Dedifferentiated amniotic fluid mesenchymal stem cell (primary cell): ENCODE results near the gene ACRBP.
"Not testable (repeated sequence)": the region's sequence is repeated elsewhere in the genome, so short reads cannot be mapped to it uniquely, and the experiment has no call there.

Experiments
- DNase-seq: peaks from one replicate; pipeline ENCODE4 v3.0.0-alpha.2; 2016; ENCODE audit errors: extremely low spot score

ACRBP gene

GRCh38 chr12:6614513-6615172 lies 32.6 kb downstream of the ACRBP start:
- no peak for DNase-seq

DNA sequence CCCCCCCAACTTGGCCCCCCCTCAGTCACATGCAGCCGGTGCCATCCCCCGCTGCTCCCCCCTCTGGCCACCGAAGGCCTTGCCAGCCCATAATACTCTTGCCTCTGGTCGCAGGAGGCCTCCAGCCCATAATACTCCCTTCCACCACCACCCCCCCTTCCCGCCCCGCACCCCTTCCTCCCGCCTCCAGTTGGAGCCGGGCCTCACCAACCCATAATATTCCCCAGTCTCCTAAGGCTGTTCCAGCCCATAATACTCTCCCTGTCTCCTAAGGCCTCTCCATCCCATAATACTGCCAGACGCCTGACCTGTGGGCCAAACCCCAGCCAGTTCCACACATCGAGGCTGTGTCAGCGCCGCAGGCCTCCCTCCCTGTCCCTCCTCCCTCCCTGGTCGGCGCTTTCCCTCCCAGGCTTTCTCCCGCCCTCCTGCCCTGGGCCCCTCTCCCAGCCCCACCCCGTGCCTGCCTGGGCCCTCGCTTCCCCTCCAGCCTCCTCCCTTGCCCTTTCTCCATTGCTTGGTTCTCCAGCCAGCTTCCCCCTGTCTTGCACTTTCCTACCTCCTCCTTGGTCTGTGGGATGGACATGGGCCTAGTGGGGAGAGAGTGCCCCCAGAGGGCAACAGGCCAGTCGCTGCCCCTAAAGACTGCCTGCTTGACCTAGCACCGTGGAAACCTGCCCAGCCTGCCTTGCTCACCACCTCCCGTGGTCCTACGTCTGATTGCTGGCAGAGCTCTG lies 33.3 kb downstream of the ACRBP start:
- DNase-seq, result peak; percentile 94

DNA sequence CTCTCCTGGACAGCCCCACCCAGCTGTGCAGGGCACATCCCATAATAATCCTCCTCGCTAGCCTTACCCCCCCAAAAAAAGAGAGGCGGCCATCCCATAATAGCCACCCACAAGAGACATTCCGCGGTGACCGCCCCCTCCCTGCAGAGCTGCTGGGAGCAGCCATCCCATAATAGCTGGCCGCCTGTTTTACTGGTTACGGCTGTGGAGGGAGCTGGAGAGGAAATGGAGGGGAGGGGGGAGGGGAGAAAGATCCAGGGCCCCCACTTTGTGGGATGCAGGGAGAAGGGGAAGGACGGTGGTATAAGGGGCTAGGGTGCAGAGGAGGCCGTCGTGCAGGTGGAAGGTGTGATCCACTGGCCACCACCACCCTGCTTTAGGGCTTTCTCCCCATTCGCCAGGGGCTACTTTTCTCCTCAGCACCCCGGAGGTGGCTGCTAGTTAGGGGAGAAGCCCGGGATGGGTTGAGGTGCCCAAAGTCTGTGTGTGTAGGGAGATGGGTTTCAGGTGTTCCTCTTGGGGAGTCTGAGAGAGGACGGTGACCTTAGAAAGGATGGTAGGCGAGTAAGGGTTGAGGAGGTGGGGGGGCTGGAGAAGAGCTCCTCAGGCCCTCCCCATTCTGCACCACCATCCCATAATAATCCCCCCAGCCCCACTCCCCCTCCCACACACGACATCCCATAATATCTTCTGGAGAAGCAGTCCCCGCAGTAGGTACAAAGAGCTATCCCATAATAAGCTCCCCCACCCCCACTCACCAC lies 34.0 kb downstream of the ACRBP start:
- no peak for DNase-seq

GRCh38 chr12:6612652-6613014 lies 34.6 kb downstream of the ACRBP start:
- no peak for DNase-seq

DNA sequence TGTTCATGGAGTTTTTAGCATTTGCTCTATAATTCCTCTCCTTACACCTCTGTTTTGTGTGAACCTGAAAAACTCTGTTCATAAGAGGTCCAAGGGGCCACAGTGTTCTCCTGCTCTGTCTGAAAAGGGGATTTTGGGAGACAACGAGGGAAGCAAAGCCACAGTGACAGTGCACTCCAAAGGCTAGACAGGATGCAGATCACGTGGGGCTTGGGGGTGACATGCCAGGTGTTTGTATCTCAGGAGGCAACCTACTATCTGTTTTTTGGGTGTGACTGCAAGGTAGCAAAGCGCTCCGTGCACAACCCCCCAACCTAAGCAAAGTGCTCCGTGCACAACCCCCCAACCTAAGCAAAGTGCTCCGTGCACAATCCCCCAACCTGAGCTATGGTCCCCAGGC lies 35.0 kb downstream of the ACRBP start:
- DNase-seq, result no peak

GRCh38 chr12:6608592-6609281 lies 38.5 kb downstream of the ACRBP start:
- no peak for DNase-seq

DNA sequence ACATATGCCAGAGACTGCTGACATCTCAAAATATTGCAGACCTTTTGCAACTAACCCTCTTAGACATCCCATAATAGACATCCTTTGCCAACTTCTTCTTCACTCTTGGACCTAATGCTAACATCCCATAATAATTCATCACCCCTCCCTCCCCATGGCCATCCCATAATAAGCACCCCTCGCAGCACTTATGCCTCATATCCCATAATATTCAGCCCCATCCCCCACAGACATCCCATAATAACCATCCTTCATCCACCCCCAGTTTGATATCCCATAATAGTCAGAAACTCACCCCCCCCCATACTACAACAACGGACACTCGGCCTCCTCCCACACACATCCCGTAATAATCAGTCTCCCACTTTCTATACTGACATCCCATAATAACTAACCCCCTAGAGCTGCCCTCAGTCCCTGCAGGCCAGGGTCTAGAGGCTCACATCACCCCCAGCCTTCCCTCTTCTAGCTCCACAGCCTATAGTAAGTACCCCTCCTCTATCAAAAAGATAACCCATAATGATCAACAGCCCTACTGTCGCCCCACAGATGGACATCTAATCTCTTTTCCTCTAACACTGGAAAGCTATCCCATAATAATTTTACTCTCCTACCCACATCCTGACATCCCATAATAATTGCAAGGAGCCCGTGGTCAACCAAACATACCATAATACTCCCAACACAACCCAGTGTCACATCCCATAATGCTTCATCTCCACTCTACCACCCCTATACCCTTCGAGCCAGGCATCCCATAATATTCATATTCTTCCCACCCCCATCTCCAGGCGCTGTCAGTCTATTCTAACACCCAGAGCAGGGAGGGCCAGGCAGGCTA lies 39.3 kb downstream of the ACRBP start:
- DNase-seq, result peak; percentile 25

DNA sequence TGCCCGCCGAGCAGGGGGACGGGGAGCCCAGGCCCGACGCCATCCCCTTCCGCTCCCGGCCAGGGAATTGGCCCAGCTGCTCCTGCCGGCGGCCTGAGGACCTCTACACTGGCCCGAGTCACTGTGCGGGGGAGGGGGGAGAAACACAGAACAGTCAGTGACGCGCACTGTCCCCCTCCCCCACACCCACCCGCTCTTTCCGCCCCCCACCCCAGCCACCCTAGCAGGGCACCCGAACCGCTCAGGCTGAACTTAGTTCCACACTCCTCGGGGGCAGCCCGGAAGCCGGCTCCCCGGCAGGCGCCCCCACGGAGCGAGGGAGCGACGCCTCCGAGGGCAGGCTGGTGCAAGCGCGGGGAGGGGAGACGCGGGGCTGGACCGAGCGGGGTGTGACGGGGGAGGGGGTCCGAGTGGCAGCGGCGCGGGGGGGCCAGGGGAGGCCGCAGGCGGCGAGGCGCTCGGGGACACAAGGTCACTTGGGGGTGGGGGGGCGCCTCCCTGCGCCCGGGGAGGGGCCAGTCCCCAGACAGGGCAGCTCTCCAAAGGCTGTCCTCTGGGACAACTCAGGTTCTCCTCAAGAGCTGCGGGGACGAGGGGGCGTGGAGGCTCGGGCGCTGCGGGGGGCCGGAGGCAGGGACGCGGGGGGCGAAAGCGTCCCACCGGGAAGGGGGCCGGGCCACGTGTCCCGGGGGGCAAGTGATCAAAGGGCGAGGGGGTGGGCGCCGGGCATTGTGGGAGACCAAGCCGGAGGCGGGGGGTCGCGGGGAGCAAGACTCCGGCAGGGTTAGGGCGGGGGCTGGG lies 40.7 kb downstream of the ACRBP start:
- DNase-seq, result no peak

DNA sequence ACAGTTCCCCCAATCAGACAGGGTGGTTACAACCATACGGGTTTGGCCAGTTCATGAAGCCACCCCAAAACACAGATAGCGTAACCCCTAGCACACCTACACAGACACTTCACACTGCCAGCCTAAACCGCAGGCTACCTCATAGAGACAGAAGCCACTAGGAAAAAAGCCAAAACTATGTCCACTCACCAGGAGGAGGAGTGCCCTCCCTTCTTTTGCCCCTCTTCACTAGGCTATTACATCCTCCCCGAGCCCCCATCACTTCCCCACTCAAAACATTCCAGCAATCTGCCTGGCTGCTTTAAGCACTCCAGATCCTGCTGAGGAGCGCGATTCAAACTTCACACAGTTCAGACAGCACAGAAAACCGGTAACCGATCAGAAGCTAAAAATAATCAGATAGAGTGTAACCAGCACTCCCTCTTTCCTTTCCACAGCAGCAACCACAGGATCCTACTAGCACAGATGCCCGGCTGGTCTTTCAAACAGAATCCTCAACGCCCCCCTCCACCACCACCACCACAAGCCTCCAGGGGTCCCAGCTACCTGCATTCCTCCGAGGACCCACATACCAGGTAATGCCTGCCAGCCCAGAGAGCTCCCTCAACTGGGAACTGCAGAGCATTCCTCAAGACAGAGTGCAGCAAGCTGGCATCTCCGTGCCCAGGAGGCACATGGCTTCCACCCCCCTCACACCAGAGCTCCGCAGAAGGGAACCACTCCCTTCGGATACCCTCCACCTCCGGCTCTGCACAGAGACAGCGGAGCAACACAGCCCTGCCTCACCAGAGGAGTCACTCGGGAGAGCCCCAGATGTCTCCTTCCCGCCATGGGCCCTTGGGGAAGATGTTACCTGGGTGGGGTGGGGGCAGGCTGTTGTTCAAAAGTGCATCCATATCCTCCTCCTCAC lies 41.6 kb downstream of the ACRBP start:
- no peak for DNase-seq

DNA sequence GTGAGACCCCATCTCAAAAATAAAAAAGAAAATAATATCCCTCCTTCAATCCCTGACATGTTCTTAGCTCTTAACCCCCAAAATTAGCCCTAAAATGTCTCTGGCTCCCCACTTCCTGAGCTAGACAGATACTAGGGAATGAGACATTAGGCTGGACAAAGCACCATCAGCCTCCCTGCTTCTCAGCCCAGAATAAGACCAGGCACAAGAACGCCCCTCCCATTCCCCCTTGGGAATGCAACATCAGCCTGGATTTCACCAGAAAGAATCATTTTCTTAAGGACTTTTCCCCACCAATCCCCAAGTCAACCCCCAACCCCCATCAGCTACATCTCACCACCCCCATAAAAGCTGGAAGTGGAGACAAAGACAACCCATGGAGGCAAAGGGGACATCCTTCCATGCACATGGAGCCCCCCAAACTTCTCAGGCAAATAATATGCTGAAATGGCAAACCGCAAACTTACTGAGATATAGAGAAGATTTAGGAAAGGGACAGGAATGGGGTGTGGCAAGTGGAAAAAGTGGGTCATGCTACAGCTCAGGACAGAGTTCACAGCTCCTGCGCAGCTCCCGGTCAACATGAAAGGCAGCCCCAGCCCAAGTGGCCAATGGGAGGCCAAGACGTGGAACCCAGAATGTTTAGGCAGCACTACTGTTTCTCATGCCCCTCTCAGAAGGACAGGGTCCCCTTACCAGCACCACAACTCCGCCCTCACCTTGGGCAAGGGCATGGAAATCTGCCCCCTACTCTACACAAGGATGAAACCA lies 42.8 kb downstream of the ACRBP start:
- DNase-seq, result no peak

DNA sequence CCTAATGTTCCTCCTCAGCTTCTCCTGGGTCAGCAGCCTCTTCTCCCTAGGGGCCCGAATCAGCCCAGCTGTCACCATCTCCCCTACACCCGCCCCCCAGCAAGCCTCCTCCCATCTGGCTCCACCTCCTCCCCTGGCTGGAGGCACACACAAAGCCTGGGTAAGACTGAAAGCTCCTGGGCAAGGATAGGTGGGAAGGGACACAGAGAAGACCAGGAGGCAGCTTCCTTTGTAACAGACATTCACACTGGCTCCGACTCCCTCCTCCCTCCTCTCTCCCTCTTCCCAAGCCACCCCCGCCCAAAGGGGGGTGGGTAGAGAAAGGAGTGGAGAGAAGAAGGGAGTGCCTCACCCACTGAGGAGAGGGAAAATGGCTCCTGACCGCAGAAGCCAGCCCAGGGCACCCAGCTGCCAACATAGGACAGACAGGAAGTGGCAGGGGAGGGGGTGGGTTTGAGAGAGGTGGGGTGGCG lies 44.1 kb downstream of the ACRBP start:
- DNase-seq, result no peak

DNA sequence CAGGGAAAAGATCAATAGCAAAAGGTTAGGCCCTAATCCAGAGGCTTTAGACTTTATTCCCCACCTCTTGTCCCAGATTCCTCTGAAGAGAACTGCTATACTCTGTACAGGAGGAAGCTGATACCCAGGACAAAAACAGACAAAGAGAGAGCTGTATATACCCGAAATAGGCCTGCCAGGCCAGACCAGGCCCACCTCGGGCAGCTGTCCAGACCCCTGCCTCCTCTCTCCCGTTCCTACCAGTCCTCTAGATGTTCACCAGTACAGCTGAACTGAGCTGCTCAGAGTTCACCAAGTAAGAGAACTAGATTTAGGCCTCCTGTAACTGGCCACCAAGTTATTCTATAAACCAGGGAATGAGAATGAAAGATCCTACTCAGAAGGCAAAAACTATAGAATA lies 44.7 kb downstream of the ACRBP start:
- no peak for DNase-seq

- not testable (repeated sequence) for DNase-seq
Measured at GRCh38 chr12:6595673-6596072, 51.6 kb downstream of the ACRBP start.

DNA sequence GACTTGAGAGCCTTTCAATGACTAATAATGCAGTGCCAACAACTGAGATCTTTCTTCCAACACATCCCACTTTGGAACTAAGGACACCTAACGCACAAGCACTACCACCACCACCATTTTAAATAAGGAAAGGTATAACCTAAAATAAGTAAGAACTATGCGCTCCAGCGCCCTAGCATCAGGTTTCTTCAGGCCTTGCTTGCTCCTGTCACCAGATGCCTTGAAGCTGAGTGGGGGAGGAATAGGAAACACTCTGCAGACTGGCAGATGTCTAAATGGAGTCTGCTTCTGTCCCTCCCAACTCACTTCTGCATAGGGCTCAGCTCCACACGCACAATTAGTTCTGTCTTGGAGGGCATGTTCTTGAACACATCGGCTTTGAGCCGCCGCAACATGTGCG lies 55.1 kb downstream of the ACRBP start:
- no peak for DNase-seq
